ENCODE data around the gene TM4SF4.

TM4SF4 gene

GRCh38 chr3:149466192-149466591 lies 8.3 kb upstream of the TM4SF4 start:
- DNase-seq (ENCODE audit: low spot score): no peak
- TF ChIP-seq CTCF (IDR thresholded peaks at IDR 0.05; ENCODE audit: extremely low read depth, insufficient read depth, missing control alignments): no peak
- in situ Hi-C loops (cut with MboI; ENCODE audit: low pct_unique_long_range_greater_than_20kb, low sequenced_read_pairs, unreplicated experiment): no loop called here

GRCh38 chr3:149468504-149469212 lies 5.8 kb upstream of the TM4SF4 start:
- in situ Hi-C loops (cut with MboI; ENCODE audit: low pct_unique_long_range_greater_than_20kb, low sequenced_read_pairs, unreplicated experiment): no loop called here
- peak; percentile 48 for DNase-seq (ENCODE audit: low spot score)
- TF ChIP-seq CTCF (IDR thresholded peaks at IDR 0.05; ENCODE audit: extremely low read depth, insufficient read depth, missing control alignments): no peak

GRCh38 chr3:149470381-149470780 lies 4.1 kb upstream of the TM4SF4 start:
- in situ Hi-C loops (cut with MboI; ENCODE audit: low pct_unique_long_range_greater_than_20kb, low sequenced_read_pairs, unreplicated experiment): loop anchor here (10.0 kb wide), 1 partner anchor 76 kb away; no protein-coding TSS in a partner anchor
- TF ChIP-seq CTCF (IDR thresholded peaks at IDR 0.05; ENCODE audit: extremely low read depth, insufficient read depth, missing control alignments): no peak
- no peak for DNase-seq (ENCODE audit: low spot score)

- TF ChIP-seq CTCF (IDR thresholded peaks at IDR 0.05; ENCODE audit: extremely low read depth, insufficient read depth, missing control alignments): no peak
- in situ Hi-C loops (cut with MboI; ENCODE audit: low pct_unique_long_range_greater_than_20kb, low sequenced_read_pairs, unreplicated experiment): loop anchor here (10.0 kb wide), 1 partner anchor 77 kb away; no protein-coding TSS in a partner anchor
- no peak for DNase-seq (ENCODE audit: low spot score)
Observed at GRCh38 chr3:149472030-149472797, 2.3 kb upstream of the TM4SF4 start.

GRCh38 chr3:149473357-149474249 lies 894 bp upstream of the TM4SF4 start:
- no peak for DNase-seq (ENCODE audit: low spot score)
- in situ Hi-C loops (cut with MboI; ENCODE audit: low pct_unique_long_range_greater_than_20kb, low sequenced_read_pairs, unreplicated experiment): loop anchor here (10.0 kb wide), 1 partner anchor 79 kb away; no protein-coding TSS in a partner anchor
- no peak for TF ChIP-seq CTCF (IDR thresholded peaks at IDR 0.05; ENCODE audit: extremely low read depth, insufficient read depth, missing control alignments)

- no peak for DNase-seq (ENCODE audit: low spot score)
- in situ Hi-C loops (cut with MboI; ENCODE audit: low pct_unique_long_range_greater_than_20kb, low sequenced_read_pairs, unreplicated experiment): loop anchor here (10.0 kb wide), 1 partner anchor 81 kb away; no protein-coding TSS in a partner anchor
- no peak for TF ChIP-seq CTCF (IDR thresholded peaks at IDR 0.05; ENCODE audit: extremely low read depth, insufficient read depth, missing control alignments)
Observed at GRCh38 chr3:149475451-149476060, 1.1 kb downstream of the TM4SF4 start.

Data from GM13977 (cell line).